Activated CD8-positive, alpha-beta T cell treated with anti-CD3 and anti-CD28 coated beads for 36 hours (primary cell): ENCODE results near the gene SRP14. TPM values are rescaled to one million over a fixed set of nuclear protein-coding genes. Genes with fewer than 3 reads are reported as not detected.
"Not testable (repeated sequence)": the region's sequence is repeated elsewhere in the genome, so short reads cannot be mapped to it uniquely, and the experiment has no call there.

Source experiments
- ATAC-seq: fragments of 200-7000 bp; cut with Tn5 transposase; one replicate; pipeline ENCODE4 v1.10.0; 2021; ENCODE audit warnings: mild to moderate bottlenecking, moderate library complexity
- CTCF ChIA-PET: fragments of 350-600 bp; sonication (Branson Sonifier 250); formaldehyde crosslinking; loops from one replicate; lab custom pipeline; 2021; ENCODE audit warnings: antibody characterized with exemption; lab: Charles Lee
- POLR2A ChIA-PET: fragments of 350-600 bp; sonication (Branson Sonifier 250); formaldehyde crosslinking; loops from one replicate; lab custom pipeline; 2021; ENCODE audit warnings: antibody characterized with exemption; lab: Charles Lee
- DNase-seq: peaks from one replicate; pipeline ENCODE4 v3.0.0-alpha.2; 2020
- H3K27ac Mint-ChIP-seq: one replicate; pipeline ENCODE4 v1.8.0; 2021; ENCODE audit warnings: mild to moderate bottlenecking, mixed read lengths
- H3K27me3 Mint-ChIP-seq: one replicate; pipeline ENCODE4 v1.8.0; 2021; ENCODE audit warnings: mixed read lengths
- H3K36me3 Mint-ChIP-seq: one replicate; pipeline ENCODE4 v1.8.0; 2021; ENCODE audit warnings: low read depth, mixed read lengths
- H3K4me1 Mint-ChIP-seq: one replicate; pipeline ENCODE4 v1.8.0; 2021; ENCODE audit warnings: low read depth, mixed read lengths
- H3K4me3 Mint-ChIP-seq: one replicate; pipeline ENCODE4 v1.8.0; 2021; ENCODE audit warnings: mild to moderate bottlenecking, moderate library complexity, mixed read lengths
- H3K9me3 Mint-ChIP-seq: one replicate; pipeline ENCODE4 v1.8.0; 2021; ENCODE audit warnings: mixed read lengths
- CTCF ChIP-seq: fragments of 200-600 bp; IDR thresholded peaks from one replicate; pipeline ENCODE4 v1.8.0; 2022; ENCODE audit warnings: antibody characterized with exemption, mild to moderate bottlenecking
- intact Hi-C: fragments of 100-400 bp; cut with micrococcal nuclease; formaldehyde crosslinking; loops from one replicate; pipeline ENCODE4 v1.10.0; 2022
- total RNA-seq, 2 experiments: library from RNA; stranded (reverse); gene quantifications; one replicate each; pipeline ENCODE4 v1.2.3, GENCODE V29; 2021

The SRP14 gene
- total RNA-seq, 2 experiments from 2014 or later, result 147 to 152 TPM

DNA sequence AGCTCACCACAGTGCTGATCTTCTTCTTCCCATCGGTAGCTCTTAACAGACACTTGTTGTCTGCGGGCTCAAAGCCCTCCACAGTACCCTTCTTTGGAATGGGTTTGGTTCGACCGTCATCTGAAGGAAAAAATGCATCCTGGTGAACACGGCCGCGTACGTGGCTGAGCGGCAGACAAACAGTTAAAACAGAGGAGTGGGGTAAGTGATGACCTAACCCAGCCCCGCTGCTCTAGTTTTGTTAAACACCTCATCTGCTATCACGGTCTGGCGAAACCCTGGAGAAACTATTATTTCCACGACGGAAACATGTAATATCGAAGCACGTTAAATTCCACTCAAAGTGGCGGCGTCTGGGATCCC is 725 bp downstream of the SRP14 start:
- H3K4me3 Mint-ChIP-seq, result peak overlapping the region; percentile 99
- ATAC-seq (no peak), DNase-seq (peak; percentile 35)
- POLR2A ChIA-PET, result interaction anchor here (0.8 to 2.8 kb wide), 4 partner anchors 9 to 236 kb away, joined by 3 to 9 read pairs (median 4); no protein-coding TSS in a partner anchor
- H3K9me3 Mint-ChIP-seq, result no peaks in the 10 kb centered on the region
- peaks cover 41% of the 10 kb centered on the region for H3K36me3 Mint-ChIP-seq
- no peaks in the 10 kb centered on the region for H3K27me3 Mint-ChIP-seq
- peaks cover 52% of the 10 kb centered on the region for H3K4me1 Mint-ChIP-seq
- CTCF ChIA-PET, result interaction anchor here (0.7 to 8.2 kb wide), 6 partner anchors 10 to 254 kb away, joined by 3 to 68 read pairs (median 8); no protein-coding TSS in a partner anchor
- H3K27ac Mint-ChIP-seq, result peak overlapping the region; percentile 94
- intact Hi-C loops, result loop anchor here (10.0 kb wide), 1 partner anchor 253 kb away; the partner anchor contains the start of gene FSIP1
- no peak for TF ChIP-seq CTCF

DNA sequence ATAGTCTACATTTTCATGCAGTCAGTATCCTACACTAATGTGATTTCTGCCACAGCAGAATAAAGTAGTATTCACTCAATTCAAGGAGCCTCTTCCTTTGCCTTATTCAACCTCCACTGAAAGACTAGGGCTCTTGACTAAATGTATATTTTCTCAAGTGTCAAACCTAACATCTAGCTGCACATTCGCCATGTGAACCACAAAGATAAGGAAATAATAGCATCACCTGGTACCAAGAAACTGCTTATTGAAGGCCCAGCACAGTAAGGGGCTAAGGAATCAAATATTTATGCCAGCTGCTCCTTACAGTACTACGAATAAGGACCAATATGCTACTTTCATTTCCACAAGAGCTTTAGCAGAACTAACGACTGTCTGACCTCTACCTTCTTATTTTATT is 1.3 kb downstream of the SRP14 start:
- POLR2A ChIA-PET, result interaction anchor here (0.8 to 2.8 kb wide), 5 partner anchors 10 to 237 kb away, joined by 3 to 9 read pairs (median 4); no protein-coding TSS in a partner anchor
- peak overlapping the region; percentile 94 for H3K27ac Mint-ChIP-seq
- H3K27me3 Mint-ChIP-seq, result no peaks in the 10 kb centered on the region
- intact Hi-C loops, result loop anchor here (10.0 kb wide), 1 partner anchor 253 kb away; the partner anchor contains the start of gene FSIP1
- H3K36me3 Mint-ChIP-seq, result peaks cover 44% of the 10 kb centered on the region
- no peak for TF ChIP-seq CTCF
- H3K4me1 Mint-ChIP-seq, result peaks cover 48% of the 10 kb centered on the region
- CTCF ChIA-PET, result interaction anchor here (1.3 to 8.2 kb wide), 6 partner anchors 67 to 253 kb away, joined by 3 to 68 read pairs (median 8); no protein-coding TSS in a partner anchor
- peak overlapping the region; percentile 99 for H3K4me3 Mint-ChIP-seq
- DNase-seq, result no peak
- no peaks in the 10 kb centered on the region for H3K9me3 Mint-ChIP-seq
- no peak for ATAC-seq

GRCh38 chr15:40035182-40035581 is 3.8 kb downstream of the SRP14 start:
- H3K4me3 Mint-ChIP-seq, DNase-seq, H3K27ac Mint-ChIP-seq, H3K27me3 Mint-ChIP-seq, ATAC-seq, H3K9me3 Mint-ChIP-seq: not testable (repeated sequence)
- intact Hi-C loops, result loop anchor here (10.0 kb wide), 1 partner anchor 250 kb away; the partner anchor contains the start of gene FSIP1
- H3K4me1 Mint-ChIP-seq, result peaks cover 30% of the 10 kb centered on the region
- ChIA-PET CTCF (interaction anchor here (1.0 to 8.2 kb wide), 9 partner anchors 11 to 268 kb away, joined by 3 to 68 read pairs (median 5); no protein-coding TSS in a partner anchor), POLR2A (interaction anchor here (0.6 kb wide), 1 partner anchor 54 kb away, joined by 3 read pairs; no protein-coding TSS in a partner anchor)
- peaks cover 50% of the 10 kb centered on the region for H3K36me3 Mint-ChIP-seq

DNA sequence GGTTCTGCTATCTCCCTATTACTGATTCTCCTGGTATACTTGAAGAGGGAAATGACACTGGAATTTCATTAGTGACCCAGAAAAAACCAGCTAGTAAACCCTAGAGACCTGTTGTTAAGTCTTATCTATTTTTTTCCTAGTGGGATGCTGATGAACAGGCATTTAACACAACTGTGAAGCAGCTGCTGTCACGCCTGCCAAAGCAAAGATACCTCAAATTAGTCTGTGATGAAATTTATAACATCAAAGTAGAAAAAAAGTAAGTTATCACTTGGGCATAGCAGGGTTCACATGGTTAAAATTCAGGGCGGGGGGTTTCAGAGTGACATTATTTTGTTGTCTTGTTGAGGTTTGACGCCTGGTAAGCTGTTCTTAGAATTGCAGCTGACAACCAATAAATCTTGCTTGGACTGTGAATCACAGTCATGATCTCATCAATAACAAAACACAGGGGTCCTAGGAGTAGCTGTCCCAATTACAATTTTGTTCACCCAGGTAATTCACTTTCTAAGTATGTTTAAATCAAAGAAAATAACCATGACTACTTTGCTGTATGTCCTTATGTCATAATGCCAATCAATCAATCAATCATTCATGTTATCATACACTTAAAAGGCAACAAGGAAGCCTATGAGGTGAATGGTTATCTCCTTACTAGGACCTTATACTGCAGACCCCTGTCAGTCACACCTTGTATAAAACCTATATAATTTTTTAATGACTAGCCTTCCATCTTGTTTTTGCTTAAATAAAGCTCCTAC is 4.6 kb downstream of the SRP14 start:
- Mint-ChIP-seq H3K27ac (peak overlapping the region; percentile 61), H3K27me3 (no peaks in the 10 kb centered on the region), H3K4me3 (no peak overlapping the region), H3K9me3 (no peaks in the 10 kb centered on the region), H3K36me3 (peaks cover 54% of the 10 kb centered on the region), H3K4me1 (peaks cover 27% of the 10 kb centered on the region)
- DNase-seq, result no peak
- ChIA-PET CTCF (interaction anchor here (1.1 to 8.2 kb wide), 8 partner anchors 11 to 245 kb away, joined by 4 to 68 read pairs (median 5); no protein-coding TSS in a partner anchor), POLR2A (interaction anchor here (0.6 to 1.0 kb wide), 2 partner anchors 13 to 53 kb away, joined by 3 read pairs; no protein-coding TSS in a partner anchor)
- ATAC-seq, result no peak
- intact Hi-C loops, result loop anchor here (10.0 kb wide), 1 partner anchor 250 kb away; the partner anchor contains the start of gene FSIP1
- no peak for TF ChIP-seq CTCF

- H3K36me3 Mint-ChIP-seq, result peaks cover 42% of the 10 kb centered on the region
- no peaks in the 10 kb centered on the region for H3K27me3 Mint-ChIP-seq
- no peak overlapping the region for H3K27ac Mint-ChIP-seq
- no peak for TF ChIP-seq CTCF
- ATAC-seq, result no peak
- H3K4me3 Mint-ChIP-seq, result no peak overlapping the region
- intact Hi-C loops, result loop anchor here (10.0 kb wide), 1 partner anchor 247 kb away; the partner anchor contains the start of gene FSIP1
- POLR2A ChIA-PET, result no interaction called here
- no peak for DNase-seq
- no peaks in the 10 kb centered on the region for H3K9me3 Mint-ChIP-seq
- CTCF ChIA-PET, result interaction anchor here (0.9 to 3.3 kb wide), 3 partner anchors 14 to 242 kb away, joined by 3 to 11 read pairs (median 4); no protein-coding TSS in a partner anchor
- H3K4me1 Mint-ChIP-seq, result peaks cover 19% of the 10 kb centered on the region
These were observed 6.7 kb downstream of the SRP14 start for GRCh38 chr15:40032125-40032839.
